ENCODE data around the gene FCAR. TPM values are rescaled to one million over a fixed set of nuclear protein-coding genes. Genes with fewer than 3 reads are reported as not detected.
"Not testable (repeated sequence)": the region's sequence is repeated elsewhere in the genome, so short reads cannot be mapped to it uniquely, and the experiment has no call there.

The FCAR gene
- total RNA-seq, 1 donor from 2014 or later: not detected

- H3K4me3 Mint-ChIP-seq: no peak overlapping the region
- H3K27me3 Mint-ChIP-seq (ENCODE audit: insufficient read depth): peaks cover 2% of the 10 kb centered on the region
- no peak for DNase-seq (ENCODE audit: low spot score)
- no peaks in the 10 kb centered on the region for H3K4me1 Mint-ChIP-seq (ENCODE audit: low read depth)
- no peak overlapping the region for H3K27ac Mint-ChIP-seq
- peaks cover 26% of the 10 kb centered on the region for H3K9me3 Mint-ChIP-seq
- intact Hi-C loops (cut with micrococcal nuclease): no loop called here
- H3K36me3 Mint-ChIP-seq (ENCODE audit: low read depth): peaks cover 2% of the 10 kb centered on the region
These were observed 54.3 kb downstream of the FCAR start for GRCh38 chr19:54928299-54928698.

- Mint-ChIP-seq H3K36me3 (ENCODE audit: low read depth) (no peaks in the 10 kb centered on the region), H3K27ac (no peak overlapping the region), H3K4me3 (peak overlapping the region; percentile 4), H3K27me3 (ENCODE audit: insufficient read depth) (no peaks in the 10 kb centered on the region), H3K4me1 (ENCODE audit: low read depth) (peaks cover 11% of the 10 kb centered on the region), H3K9me3 (peaks cover 4% of the 10 kb centered on the region)
- intact Hi-C loops (cut with micrococcal nuclease): no loop called here
- DNase-seq (ENCODE audit: low spot score): peak; percentile 22
These were observed 63.9 kb downstream of the FCAR start for GRCh38 chr19:54937926-54938325.

GRCh38 chr19:54938906-54939305 is 64.9 kb downstream of the FCAR start:
- Mint-ChIP-seq H3K9me3 (no peaks in the 10 kb centered on the region), H3K36me3 (ENCODE audit: low read depth) (no peaks in the 10 kb centered on the region), H3K27me3 (ENCODE audit: insufficient read depth) (no peaks in the 10 kb centered on the region), H3K4me3 (no peak overlapping the region), H3K27ac (no peak overlapping the region), H3K4me1 (ENCODE audit: low read depth) (peaks cover 11% of the 10 kb centered on the region)
- intact Hi-C loops (cut with micrococcal nuclease): no loop called here
- DNase-seq (ENCODE audit: low spot score): no peak

GRCh38 chr19:54939538-54939937 is 65.5 kb downstream of the FCAR start:
- H3K9me3 Mint-ChIP-seq; DNase-seq (ENCODE audit: low spot score); H3K4me3 Mint-ChIP-seq; H3K36me3 Mint-ChIP-seq (ENCODE audit: low read depth); intact Hi-C loops (cut with micrococcal nuclease); H3K27me3 Mint-ChIP-seq (ENCODE audit: insufficient read depth); H3K27ac Mint-ChIP-seq: not testable (repeated sequence)
- H3K4me1 Mint-ChIP-seq (ENCODE audit: low read depth): peaks cover 11% of the 10 kb centered on the region

Other genes starting within 250 kb of the FCAR start
- not detected in 2 replicates for gene LILRB1, start 243.8 kb upstream of the FCAR start, total RNA-seq
- gene LILRB4, start 211.2 kb upstream of the FCAR start, total RNA-seq: 0.34 TPM in 1 of 2 replicates, not detected in the other
- not detected in 2 replicates for gene KIR3DL3, start 149.8 kb upstream of the FCAR start, total RNA-seq
- not detected in 2 replicates for gene KIR2DL3, start 135.7 kb upstream of the FCAR start, total RNA-seq
- gene KIR2DL1, start 104.4 kb upstream of the FCAR start, total RNA-seq: not detected in 2 replicates
- 0.13 and 0.27 TPM in 2 replicates for gene KIR2DL4, start 70.6 kb upstream of the FCAR start, total RNA-seq
- not detected in 2 replicates for gene KIR3DL1, start 57.8 kb upstream of the FCAR start, total RNA-seq
- gene KIR2DS4, start 41.6 kb upstream of the FCAR start, total RNA-seq: 0.17 TPM in 1 of 2 replicates, not detected in the other
- 0.65 and 1.1 TPM in 2 replicates for gene KIR3DL2, start 23.8 kb upstream of the FCAR start, total RNA-seq
- gene NCR1, start 31.9 kb downstream of the FCAR start, total RNA-seq: not detected in 2 replicates
- gene NLRP7, start 73.3 kb downstream of the FCAR start, total RNA-seq: not detected in 2 replicates
- gene NLRP2, start 92.1 kb downstream of the FCAR start, total RNA-seq: 16.8 and 19.8 TPM in 2 replicates
- gene GP6, start 164.0 kb downstream of the FCAR start, total RNA-seq: 0.59 TPM in 1 of 2 replicates, not detected in the other
- gene RDH13, start 188.9 kb downstream of the FCAR start, total RNA-seq: 21.7 and 26.4 TPM in 2 replicates
- gene EPS8L1, start 201.6 kb downstream of the FCAR start, total RNA-seq: 3.3 and 6.0 TPM in 2 replicates
- gene PPP1R12C, start 243.4 kb downstream of the FCAR start, total RNA-seq: 114 and 115 TPM in 2 replicates

All from activated T-helper 1 cell treated with anti-CD3 and anti-CD28 coated beads, Interleukin-12 subunit alpha, Interleukin-12 subunit beta, Interleukin-2, Interleukin-4 antibody, amounts not matched to agents 30 ng/mL and 10 ng/mL and 1 ng/mL, durations not matched to agents 14 hours and 24 hours and 36 hours (primary cell).